Sigmoid colon (tissue), 7 donors: ENCODE data around the gene NDFIP1. TPM values are rescaled to one million over a fixed set of nuclear protein-coding genes. Genes with fewer than 3 reads are reported as not detected.

Experiments used
- DNase-seq: peaks from one replicate; pipeline ENCODE4 v3.0.0-alpha.2; 2019
- H3K27ac ChIP-seq, 4 donors: fragments of 200-600 bp; sonication (generic); one replicate each; pipeline ENCODE4 v1.5.1; 2016 to 2019; ENCODE audit warnings: mild to moderate bottlenecking in 1 of 4
- H3K27me3 ChIP-seq, 3 donors: fragments of 200-600 bp; sonication (generic); one replicate each; pipeline ENCODE4 v1.5.1; 2019; ENCODE audit warnings: mild to moderate bottlenecking in 1 of 3
- H3K36me3 ChIP-seq, 4 donors: fragments of 200-600 bp; sonication (generic); one replicate each; pipeline ENCODE4 v1.5.1; 2016 to 2019
- H3K4me1 ChIP-seq, 4 donors: fragments of 200-600 bp; sonication (generic); one replicate each; pipeline ENCODE4 v1.5.1; 2017 to 2019
- H3K4me3 ChIP-seq, 4 donors: fragments of 200-600 bp; sonication (generic); one replicate each; pipeline ENCODE4 v1.5.1; 2017 to 2019; ENCODE audit warnings: mild to moderate bottlenecking in 2 of 4, moderate library complexity in 1 of 4
- H3K9me3 ChIP-seq, 4 donors: fragments of 200-600 bp in 3 of 4; sonication (generic) in 3 of 4; one replicate each; pipeline versions ENCODE4 v1.5.1 to v1.6.1; 2013 to 2019
- CTCF ChIP-seq, 4 experiments: fragments of 450-650 bp in 3 of 4; fragments of 200-600 bp in 1 of 4; IDR thresholded peaks; one replicate each; pipeline ENCODE4 v1.5.1; 2016 to 2019; ENCODE audit warnings: antibody characterized with exemption in 4 of 4, mild to moderate bottlenecking in 3 of 4, moderate library complexity in 2 of 4
- EP300 ChIP-seq, 4 donors: sonication (generic); formaldehyde crosslinking; IDR thresholded peaks; one replicate each; pipeline ENCODE4 v1.6.1; 2017; ENCODE audit warnings: antibody characterized with exemption in 4 of 4
- POLR2A ChIP-seq, 2 donors: fragments of 450-650 bp; IDR thresholded peaks; one replicate each; pipeline ENCODE4 v1.6.1; 2016; ENCODE audit warnings: antibody characterized with exemption in 2 of 2, mild to moderate bottlenecking in 2 of 2, moderate library complexity in 2 of 2
- POLR2AphosphoS5 ChIP-seq, 4 donors: sonication (generic); formaldehyde crosslinking; IDR thresholded peaks; one replicate each; pipeline ENCODE4 v1.6.1; 2017; ENCODE audit warnings: antibody characterized with exemption in 4 of 4
- whole genome bisulfite sequencing, 2 donors: extraction: QIAGEN DNeasy Blood & Tissue Kit; methylation state at CpG; one replicate each; pipeline ENCODE4 v1.1.7; 2013; 5-methylcytosine and 5-hydroxymethylcytosine counted together
- intact Hi-C: fragments of 100-400 bp; cut with DNase I; formaldehyde crosslinking; loops from one replicate; pipeline ENCODE4 v1.15.1; 2023
- polyA plus RNA-seq, 3 donors: library from polyadenylated mRNA; stranded (reverse); fragments of 200-250 nt; gene quantifications; one replicate each; pipeline ENCODE4 v1.2.3, GENCODE V29; 2013
- total RNA-seq, 4 donors: library from RNA; depleted of rRNA; stranded (reverse); fragments of >200 nt; gene quantifications; one replicate each; pipeline ENCODE4 v1.1.0, GENCODE V29; 2016
- donor health status: healthy with polysubstance abuse.
- donor health status: Bipolar disorder and iron deficiency.
- donor health status: healthy.

NDFIP1 gene
- total and polyA plus RNA-seq, 7 donors, result 20.3 to 88.5 (median 47.8) TPM

GRCh38 chr5:142119051-142119625 is 10.6 kb downstream of the NDFIP1 start:
- TF ChIP-seq EP300 (IDR thresholded peaks at IDR 0.05) (no peak), CTCF (IDR thresholded peaks at IDR 0.05) (no peak), POLR2AphosphoS5 (IDR thresholded peaks at IDR 0.05) (no peak), POLR2A (IDR thresholded peaks at IDR 0.05) (no peak)
- DNase-seq, result no peak
- no peaks in the 10 kb centered on the region for H3K27me3 ChIP-seq
- intact Hi-C loops, result no loop called here
- peaks cover 0 to 6% (median 0%) of the 10 kb centered on the region in 4 donors for H3K36me3 ChIP-seq
- no peaks in the 10 kb centered on the region for H3K9me3 ChIP-seq
- no peak overlapping the region for H3K4me3 ChIP-seq
- no peak overlapping the region for H3K27ac ChIP-seq
- H3K4me1 ChIP-seq, result peaks cover 0 to 58% (median 32%) of the 10 kb centered on the region in 4 donors

GRCh38 chr5:142120247-142120935 is 11.8 kb downstream of the NDFIP1 start:
- no peak for TF ChIP-seq CTCF (IDR thresholded peaks at IDR 0.05)
- TF ChIP-seq POLR2A (IDR thresholded peaks at IDR 0.05), result no peak
- no peak for TF ChIP-seq POLR2AphosphoS5 (IDR thresholded peaks at IDR 0.05)
- TF ChIP-seq EP300 (IDR thresholded peaks at IDR 0.05), result no peak
- H3K27ac ChIP-seq, result no peak overlapping the region
- peaks cover 0 to 6% (median 0%) of the 10 kb centered on the region in 4 donors for H3K36me3 ChIP-seq
- intact Hi-C loops, result no loop called here
- no peak for DNase-seq
- H3K4me1 ChIP-seq, result peaks cover 0 to 48% (median 30%) of the 10 kb centered on the region in 4 donors
- no peaks in the 10 kb centered on the region for H3K9me3 ChIP-seq
- 66 to 77% methylated on average over 3 of the region's 3 CpGs for WGBS, 2 donors
- no peaks in the 10 kb centered on the region for H3K27me3 ChIP-seq
- H3K4me3 ChIP-seq, result no peak overlapping the region

GRCh38 chr5:142122121-142122520 is 13.5 kb downstream of the NDFIP1 start:
- no peak for DNase-seq
- intact Hi-C loops, result no loop called here
- H3K27me3 ChIP-seq, result no peaks in the 10 kb centered on the region
- H3K36me3 ChIP-seq, result peaks cover 0 to 6% (median 0%) of the 10 kb centered on the region in 4 donors
- 41% methylated on average over 1 of the region's 1 CpG for WGBS, 2 donors
- H3K4me1 ChIP-seq, result peaks cover 0 to 36% (median 21%) of the 10 kb centered on the region in 4 donors
- H3K27ac ChIP-seq, result no peak overlapping the region
- no peak for TF ChIP-seq EP300 (IDR thresholded peaks at IDR 0.05)
- no peak for TF ChIP-seq CTCF (IDR thresholded peaks at IDR 0.05)
- no peak for TF ChIP-seq POLR2A (IDR thresholded peaks at IDR 0.05)
- TF ChIP-seq POLR2AphosphoS5 (IDR thresholded peaks at IDR 0.05), result no peak
- no peaks in the 10 kb centered on the region for H3K9me3 ChIP-seq
- H3K4me3 ChIP-seq, result no peak overlapping the region

- DNase-seq, result no peak
- no peak overlapping the region for H3K27ac ChIP-seq
- intact Hi-C loops, result no loop called here
- no peaks in the 10 kb centered on the region for H3K27me3 ChIP-seq
- TF ChIP-seq POLR2A (IDR thresholded peaks at IDR 0.05), result no peak
- no peak for TF ChIP-seq CTCF (IDR thresholded peaks at IDR 0.05)
- TF ChIP-seq POLR2AphosphoS5 (IDR thresholded peaks at IDR 0.05), result no peak
- no peak for TF ChIP-seq EP300 (IDR thresholded peaks at IDR 0.05)
- H3K4me3 ChIP-seq, result no peak overlapping the region
- peaks cover 0 to 6% (median 0%) of the 10 kb centered on the region in 4 donors for H3K36me3 ChIP-seq
- H3K9me3 ChIP-seq, result no peaks in the 10 kb centered on the region
- H3K4me1 ChIP-seq, result peaks cover 0 to 31% (median 19%) of the 10 kb centered on the region in 4 donors
- 92 to 95% methylated on average over 3 of the region's 3 CpGs for WGBS, 2 donors
Observed at GRCh38 chr5:142125378-142125777, 16.8 kb downstream of the NDFIP1 start.
